GM12801 (cell line): ENCODE measurements around the gene MINK1.

Experiments
- TF ChIP-seq, protein P1 (sequence below): IDR thresholded peaks from one replicate; pipeline ENCODE4 v1.5.1; 2011; ENCODE audit warnings: control low read depth; ENCODE audit not compliant: insufficient read length; ENCODE audit errors: extremely low read depth

MINK1 gene

DNA sequence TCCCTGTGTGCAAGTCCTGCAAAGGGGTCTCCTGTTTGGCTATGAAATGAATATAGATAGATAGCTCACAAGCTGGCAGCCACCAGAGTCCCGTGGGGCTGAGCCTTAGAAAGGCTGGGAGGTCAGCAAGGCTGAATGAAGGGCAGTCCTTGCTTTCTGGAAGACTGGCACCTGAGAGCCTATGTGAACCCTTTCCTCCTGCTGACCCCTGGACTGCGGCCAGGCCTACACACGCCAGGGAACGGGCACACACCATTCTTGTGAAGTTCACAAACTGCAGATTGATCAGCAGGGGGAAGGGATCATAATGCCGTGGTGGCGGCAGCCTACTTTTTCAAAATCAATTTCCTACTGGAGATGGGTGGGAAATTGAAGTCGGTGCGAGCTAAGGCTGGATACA is 65.2 kb downstream of the MINK1 start:
- TF ChIP-seq, protein P1, sequence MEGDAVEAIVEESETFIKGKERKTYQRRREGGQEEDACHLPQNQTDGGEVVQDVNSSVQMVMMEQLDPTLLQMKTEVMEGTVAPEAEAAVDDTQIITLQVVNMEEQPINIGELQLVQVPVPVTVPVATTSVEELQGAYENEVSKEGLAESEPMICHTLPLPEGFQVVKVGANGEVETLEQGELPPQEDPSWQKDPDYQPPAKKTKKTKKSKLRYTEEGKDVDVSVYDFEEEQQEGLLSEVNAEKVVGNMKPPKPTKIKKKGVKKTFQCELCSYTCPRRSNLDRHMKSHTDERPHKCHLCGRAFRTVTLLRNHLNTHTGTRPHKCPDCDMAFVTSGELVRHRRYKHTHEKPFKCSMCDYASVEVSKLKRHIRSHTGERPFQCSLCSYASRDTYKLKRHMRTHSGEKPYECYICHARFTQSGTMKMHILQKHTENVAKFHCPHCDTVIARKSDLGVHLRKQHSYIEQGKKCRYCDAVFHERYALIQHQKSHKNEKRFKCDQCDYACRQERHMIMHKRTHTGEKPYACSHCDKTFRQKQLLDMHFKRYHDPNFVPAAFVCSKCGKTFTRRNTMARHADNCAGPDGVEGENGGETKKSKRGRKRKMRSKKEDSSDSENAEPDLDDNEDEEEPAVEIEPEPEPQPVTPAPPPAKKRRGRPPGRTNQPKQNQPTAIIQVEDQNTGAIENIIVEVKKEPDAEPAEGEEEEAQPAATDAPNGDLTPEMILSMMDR: no peak

DNA sequence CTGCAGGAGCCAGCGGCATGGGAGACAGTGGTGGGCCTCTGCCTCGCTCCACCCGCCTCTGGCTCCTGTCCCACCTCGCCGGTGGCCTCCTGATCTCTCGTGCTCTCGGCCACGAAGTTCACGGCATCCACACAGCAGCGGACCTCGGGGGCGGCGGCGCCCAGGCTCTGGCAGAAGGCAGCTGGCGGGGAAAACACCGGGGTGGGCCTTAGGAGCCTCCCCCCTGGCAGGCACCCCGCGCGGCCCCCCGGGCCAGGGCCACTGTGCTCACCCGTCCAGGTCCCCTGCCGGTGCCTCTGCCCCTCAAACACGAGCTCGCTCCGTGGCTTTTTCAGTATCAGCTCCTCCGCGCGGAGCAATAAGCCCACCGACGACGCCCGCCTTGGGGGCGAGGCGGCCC is 65.8 kb downstream of the MINK1 start:
- TF ChIP-seq, protein P1: no peak

DNA sequence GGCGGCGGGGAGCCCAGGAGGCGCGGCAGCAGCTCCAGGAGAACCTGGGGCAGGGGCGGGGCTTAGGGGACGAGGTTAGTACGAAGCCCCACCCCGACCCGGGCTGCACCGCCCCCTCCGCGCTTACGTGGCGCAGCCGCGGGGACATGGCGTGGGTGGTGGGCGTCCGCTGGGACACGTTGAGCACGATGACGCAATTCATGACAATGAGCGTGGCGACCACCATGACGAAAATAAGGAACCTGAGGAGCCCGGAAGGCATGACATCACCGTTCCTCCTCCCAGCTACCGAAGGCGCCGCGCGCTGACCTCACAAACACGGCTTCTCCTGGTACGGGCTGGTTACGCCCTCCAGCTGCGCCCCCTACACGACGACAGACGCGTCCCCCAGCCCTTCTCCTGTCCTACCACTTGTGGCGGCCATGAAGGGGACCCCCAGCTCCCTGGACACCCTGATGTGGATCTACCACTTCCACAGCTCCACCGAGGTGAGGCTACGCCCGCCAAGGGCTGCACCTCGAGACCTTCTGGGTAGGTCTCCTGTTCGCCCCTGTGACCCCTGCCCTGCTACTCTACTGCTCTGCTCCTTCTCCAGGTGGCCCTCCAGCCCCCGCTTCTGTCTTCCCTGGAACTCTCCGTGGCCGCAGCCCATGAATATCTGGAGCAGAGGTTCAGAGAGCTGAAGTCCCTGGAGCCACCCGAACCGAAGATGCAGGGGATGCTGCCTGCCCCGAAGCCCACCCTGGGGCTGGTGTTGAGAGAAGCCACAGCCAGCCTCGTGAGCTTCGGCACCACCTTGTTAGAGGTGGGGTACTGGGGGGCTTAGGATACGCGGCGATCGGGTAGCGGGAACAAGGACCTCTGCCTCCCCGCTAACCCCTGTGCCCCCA is 66.4 kb downstream of the MINK1 start, which contains the start of gene C17orf107:
C17orf107 (plus strand) TSS at position 196 of the 890 bp plus-strand sequence; CDS start at position 423, 227 bp downstream.
- TF ChIP-seq, protein P1: no peak

DNA sequence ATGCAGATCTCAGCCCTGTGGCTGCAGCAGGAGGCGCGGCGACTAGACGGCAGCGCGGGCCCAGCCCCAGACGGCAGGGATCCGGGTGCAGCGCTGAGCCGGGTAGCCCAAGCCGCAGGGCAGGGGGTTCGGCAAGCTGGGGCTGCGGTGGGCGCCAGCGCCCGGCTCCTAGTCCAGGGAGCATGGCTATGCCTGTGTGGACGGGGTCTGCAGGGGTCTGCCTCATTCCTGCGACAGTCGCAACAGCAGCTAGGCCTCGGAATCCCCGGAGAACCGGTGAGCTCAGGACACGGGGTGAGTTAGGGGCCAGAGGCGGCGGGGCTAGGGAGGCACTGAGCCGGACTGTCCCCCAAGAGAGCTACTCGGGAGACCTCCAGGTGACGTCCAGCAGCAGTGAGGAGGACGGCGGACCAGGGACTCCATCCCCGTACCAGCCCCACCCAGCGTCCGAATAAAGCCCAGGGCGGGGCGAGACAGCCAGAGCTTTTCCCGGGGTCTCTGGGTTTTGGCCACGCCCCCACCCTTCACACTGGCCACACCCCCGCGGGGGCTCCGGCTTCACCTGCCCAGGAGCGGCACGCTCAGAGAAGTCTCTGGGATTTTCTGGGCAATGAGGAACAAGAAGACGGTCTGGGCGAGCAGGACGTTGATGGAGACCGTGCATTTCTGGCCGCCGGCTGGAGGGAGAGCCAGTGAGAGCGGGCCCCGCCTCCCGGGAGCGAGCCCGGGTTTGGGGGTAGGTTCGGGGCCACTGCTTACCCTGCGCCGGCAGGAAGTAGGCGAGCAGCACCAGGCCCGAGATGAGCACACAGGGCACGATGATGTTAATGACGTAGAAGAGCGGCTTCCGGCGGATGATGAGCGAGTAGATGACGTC is 67.3 kb downstream of the MINK1 start:
- TF ChIP-seq, protein P1: no peak

- TF ChIP-seq, protein P1: no peak
Measured at GRCh38 chr17:4901108-4901647, 68.0 kb downstream of the MINK1 start.

DNA sequence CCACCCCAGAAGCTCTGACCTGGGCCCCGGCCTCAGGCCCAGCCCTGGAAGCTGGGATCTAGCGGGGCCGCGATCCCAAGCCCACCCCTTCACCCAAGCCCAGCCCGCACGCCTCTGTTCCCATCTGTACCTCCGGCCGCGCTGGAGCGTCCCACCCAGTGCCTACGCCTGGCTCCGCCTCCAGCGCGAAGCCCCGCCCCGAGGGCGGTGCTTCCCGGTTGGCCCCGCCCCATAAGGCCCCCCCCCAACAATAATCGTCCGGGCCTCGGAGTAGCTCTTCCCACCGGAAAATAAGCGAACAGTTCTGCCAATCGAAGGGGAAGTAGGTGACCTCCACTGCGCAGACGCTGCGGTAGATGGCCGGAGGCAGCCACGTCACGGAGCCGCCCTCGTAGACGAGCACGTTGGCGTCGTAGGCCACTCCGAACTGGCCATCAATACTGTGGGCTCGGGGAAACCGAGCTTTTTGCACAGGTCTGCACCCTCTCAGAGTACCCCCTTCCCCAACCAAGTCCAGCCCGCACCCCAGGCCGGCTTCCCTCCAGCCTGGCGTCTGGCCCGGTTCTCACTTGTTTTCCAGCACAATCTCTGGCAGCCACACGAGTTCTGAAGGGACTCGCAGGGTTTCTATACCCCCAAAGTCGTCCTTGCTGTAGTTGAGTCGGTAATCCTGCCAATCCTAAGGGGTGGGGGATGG is 68.7 kb downstream of the MINK1 start:
- TF ChIP-seq, protein P1: no peak

DNA sequence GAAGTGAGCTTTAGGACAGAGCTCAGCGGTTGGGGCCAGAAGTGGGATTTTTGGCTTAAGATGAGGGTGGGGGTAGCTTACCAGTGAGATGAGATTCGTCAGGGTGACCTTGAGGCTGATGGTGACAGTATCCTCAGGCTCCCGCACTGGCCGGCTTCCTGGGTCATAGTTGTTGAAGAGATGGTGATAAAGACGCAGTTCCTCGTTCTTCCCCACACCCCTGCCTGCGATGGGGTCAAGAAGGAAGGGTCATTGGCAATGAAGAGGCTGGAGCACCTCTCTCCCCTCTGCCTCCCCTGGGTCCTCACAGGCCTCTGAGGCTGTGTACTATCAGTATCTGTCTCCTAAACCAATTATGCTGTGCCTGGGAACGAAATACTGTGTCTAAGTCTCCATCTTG is 69.4 kb downstream of the MINK1 start:
- TF ChIP-seq, protein P1: no peak
